HepG2 (cell line): ENCODE measurements around the gene SLC38A9. TPM values are rescaled to one million over a fixed set of nuclear protein-coding genes. Genes with fewer than 3 reads are reported as not detected.

Experiments used
- IRX3 ChIP-seq: sonication (generic); formaldehyde crosslinking; IDR thresholded peaks from 2 replicates; pipeline ENCODE4 v1.8.1; 2023; ENCODE audit warnings: mild to moderate bottlenecking, low read depth, missing genetic modification reagents, borderline replicate concordance
- SALL1 ChIP-seq: sonication (generic); formaldehyde crosslinking; IDR thresholded peaks from 2 replicates; pipeline ENCODE4 v1.8.0; 2022; ENCODE audit warnings: mild to moderate bottlenecking, missing genetic modification reagents
- ZNF121 ChIP-seq: sonication (generic); formaldehyde crosslinking; IDR thresholded peaks from 2 replicates; pipeline ENCODE4 v1.5.0; 2020; ENCODE audit warnings: mild to moderate bottlenecking, missing genetic modification reagents
- ZNF276 ChIP-seq: sonication (generic); formaldehyde crosslinking; IDR thresholded peaks from 2 replicates; pipeline ENCODE4 v1.4.0; 2020; ENCODE audit warnings: mild to moderate bottlenecking, low read depth, missing genetic modification reagents
- ZNF407 ChIP-seq: sonication (generic); formaldehyde crosslinking; IDR thresholded peaks from one replicate; pipeline ENCODE4 v1.5.1; 2020; ENCODE audit warnings: mild to moderate bottlenecking, missing genetic modification reagents; ENCODE audit errors: not compliant biosample characterization
- polyA plus RNA-seq, 8 experiments: library from polyadenylated mRNA; depleted of rRNA in 3 of 8; stranded (reverse) in 7 of 8; unstranded in 1 of 8; fragments of >200 nt; fragmentation: Illumina TruSeq in 4 of 8; extraction: Trizol in 4 of 8; gene quantifications; 2 replicates each; pipeline versions ENCODE4 v1.2.1 to v1.2.3, GENCODE V29; 2011 to 2016; ENCODE audit warnings: low read depth in 4 of 8, missing spikeins in 1 of 8, mixed read lengths in 1 of 8; ENCODE audit not compliant: insufficient read depth in 1 of 8
- total RNA-seq, 5 experiments: library from RNA; depleted of rRNA; stranded (reverse); fragments of >200 nt; fragmentation: Illumina TruSeq; extraction: Trizol; gene quantifications; 2 replicates each; pipeline ENCODE4 v1.2.3, GENCODE V29; 2016; ENCODE audit warnings: low read depth in 1 of 5
- TF ChIP-seq, protein P1 (sequence below): sonication (generic); formaldehyde crosslinking; IDR thresholded peaks from 2 replicates; pipeline ENCODE4 v1.4.0; 2020; ENCODE audit warnings: missing genetic modification reagents
- TF ChIP-seq, protein P2 (sequence below): sonication (generic); formaldehyde crosslinking; IDR thresholded peaks from 2 replicates; pipeline ENCODE4 v1.4.0; 2020; ENCODE audit warnings: missing genetic modification reagents, borderline replicate concordance

The SLC38A9 gene
- total and polyA plus RNA-seq, 2 of the 13 experiments (the other 11 are each of a cell fraction or from before 2014, with no cell fraction given), result 19.3 to 36.0 TPM

DNA sequence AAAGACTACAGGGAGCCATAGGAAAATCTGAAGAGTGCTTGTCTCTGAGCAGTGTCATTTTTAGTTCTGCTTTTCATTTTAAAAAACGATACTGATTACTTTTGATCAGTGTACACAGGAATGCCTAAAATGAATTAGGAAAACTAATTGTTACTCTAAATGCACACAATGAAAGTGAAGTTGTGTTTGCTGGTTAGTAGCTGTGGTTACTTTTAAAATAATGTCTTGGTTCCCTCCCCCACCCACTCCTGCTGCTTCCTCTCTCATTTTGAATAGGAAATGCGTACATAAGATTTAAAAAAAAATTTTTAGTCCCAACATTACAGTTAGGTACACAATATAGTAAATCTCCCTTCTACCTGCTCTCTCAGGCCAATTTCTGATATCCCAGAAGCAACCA, 129.9 kb downstream of the SLC38A9 start (continued):
- TF ChIP-seq ZNF407 (CRISPR knock-in tag) (no peak), ZNF121 (no peak), IRX3 (no peak), SALL1 (CRISPR knock-in tag) (no peak), ZNF276 (CRISPR knock-in tag) (no peak)
- TF ChIP-seq, protein P1, sequence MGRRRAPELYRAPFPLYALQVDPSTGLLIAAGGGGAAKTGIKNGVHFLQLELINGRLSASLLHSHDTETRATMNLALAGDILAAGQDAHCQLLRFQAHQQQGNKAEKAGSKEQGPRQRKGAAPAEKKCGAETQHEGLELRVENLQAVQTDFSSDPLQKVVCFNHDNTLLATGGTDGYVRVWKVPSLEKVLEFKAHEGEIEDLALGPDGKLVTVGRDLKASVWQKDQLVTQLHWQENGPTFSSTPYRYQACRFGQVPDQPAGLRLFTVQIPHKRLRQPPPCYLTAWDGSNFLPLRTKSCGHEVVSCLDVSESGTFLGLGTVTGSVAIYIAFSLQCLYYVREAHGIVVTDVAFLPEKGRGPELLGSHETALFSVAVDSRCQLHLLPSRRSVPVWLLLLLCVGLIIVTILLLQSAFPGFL (CRISPR knock-in tag), result no peak
- TF ChIP-seq, protein P2, sequence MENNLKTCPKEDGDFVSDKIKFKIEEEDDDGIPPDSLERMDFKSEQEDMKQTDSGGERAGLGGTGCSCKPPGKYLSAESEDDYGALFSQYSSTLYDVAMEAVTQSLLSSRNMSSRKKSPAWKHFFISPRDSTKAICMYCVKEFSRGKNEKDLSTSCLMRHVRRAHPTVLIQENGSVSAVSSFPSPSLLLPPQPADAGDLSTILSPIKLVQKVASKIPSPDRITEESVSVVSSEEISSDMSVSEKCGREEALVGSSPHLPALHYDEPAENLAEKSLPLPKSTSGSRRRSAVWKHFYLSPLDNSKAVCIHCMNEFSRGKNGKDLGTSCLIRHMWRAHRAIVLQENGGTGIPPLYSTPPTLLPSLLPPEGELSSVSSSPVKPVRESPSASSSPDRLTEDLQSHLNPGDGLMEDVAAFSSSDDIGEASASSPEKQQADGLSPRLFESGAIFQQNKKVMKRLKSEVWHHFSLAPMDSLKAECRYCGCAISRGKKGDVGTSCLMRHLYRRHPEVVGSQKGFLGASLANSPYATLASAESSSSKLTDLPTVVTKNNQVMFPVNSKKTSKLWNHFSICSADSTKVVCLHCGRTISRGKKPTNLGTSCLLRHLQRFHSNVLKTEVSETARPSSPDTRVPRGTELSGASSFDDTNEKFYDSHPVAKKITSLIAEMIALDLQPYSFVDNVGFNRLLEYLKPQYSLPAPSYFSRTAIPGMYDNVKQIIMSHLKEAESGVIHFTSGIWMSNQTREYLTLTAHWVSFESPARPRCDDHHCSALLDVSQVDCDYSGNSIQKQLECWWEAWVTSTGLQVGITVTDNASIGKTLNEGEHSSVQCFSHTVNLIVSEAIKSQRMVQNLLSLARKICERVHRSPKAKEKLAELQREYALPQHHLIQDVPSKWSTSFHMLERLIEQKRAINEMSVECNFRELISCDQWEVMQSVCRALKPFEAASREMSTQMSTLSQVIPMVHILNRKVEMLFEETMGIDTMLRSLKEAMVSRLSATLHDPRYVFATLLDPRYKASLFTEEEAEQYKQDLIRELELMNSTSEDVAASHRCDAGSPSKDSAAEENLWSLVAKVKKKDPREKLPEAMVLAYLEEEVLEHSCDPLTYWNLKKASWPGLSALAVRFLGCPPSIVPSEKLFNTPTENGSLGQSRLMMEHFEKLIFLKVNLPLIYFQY (CRISPR knock-in tag), result no peak
